HK-2 (cell line): ENCODE data around the gene SSBP3.
"Not testable (repeated sequence)": the region's sequence is repeated elsewhere in the genome, so short reads cannot be mapped to it uniquely, and the experiment has no call there.

Experiments
- DNase-seq: peaks from one replicate; pipeline ENCODE4 v3.0.0-alpha.2; 2018; ENCODE audit not compliant: unreplicated experiment

SSBP3 gene

GRCh38 chr1:54244655-54245054 lies 161.5 kb downstream of the SSBP3 start:
- no peak for DNase-seq

DNA sequence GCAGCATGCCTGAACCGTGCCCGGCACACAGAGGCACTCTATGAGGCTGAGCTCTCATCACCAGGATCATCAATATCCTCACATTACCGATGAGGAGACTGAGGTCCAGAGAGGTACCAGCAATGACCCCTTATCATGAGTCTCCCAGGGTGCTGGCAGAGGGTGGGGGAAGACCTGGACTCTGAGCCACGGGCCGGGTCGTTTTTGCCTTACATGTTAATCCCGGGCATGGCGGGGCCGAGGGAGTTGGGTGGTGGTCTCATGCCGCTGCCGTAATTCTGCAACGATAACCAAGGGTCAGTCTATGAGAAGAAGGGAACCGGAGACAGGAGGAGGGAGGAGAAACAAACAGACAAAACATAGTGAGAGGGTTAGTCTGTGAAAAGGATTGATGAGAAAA lies 163.2 kb downstream of the SSBP3 start:
- DNase-seq: no peak

DNA sequence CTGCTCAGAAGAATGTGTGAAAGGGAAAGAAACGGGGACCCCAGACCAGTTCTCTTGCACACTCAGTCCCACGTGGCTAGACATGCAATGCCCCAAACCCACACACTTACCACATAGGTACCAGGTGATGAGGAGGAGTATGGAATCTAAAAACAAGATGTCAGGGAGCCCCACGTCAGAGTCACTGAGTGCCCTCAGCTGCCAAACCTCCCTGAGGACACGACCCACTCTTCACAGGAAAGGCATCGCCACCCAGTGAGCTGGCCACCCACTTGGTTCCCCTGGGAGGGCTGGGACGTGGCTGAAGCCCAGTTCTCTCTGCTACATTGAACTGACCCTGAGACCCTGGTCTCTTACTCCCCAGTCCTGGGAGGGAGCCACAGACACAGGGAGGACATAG lies 164.8 kb downstream of the SSBP3 start:
- no peak for DNase-seq

DNA sequence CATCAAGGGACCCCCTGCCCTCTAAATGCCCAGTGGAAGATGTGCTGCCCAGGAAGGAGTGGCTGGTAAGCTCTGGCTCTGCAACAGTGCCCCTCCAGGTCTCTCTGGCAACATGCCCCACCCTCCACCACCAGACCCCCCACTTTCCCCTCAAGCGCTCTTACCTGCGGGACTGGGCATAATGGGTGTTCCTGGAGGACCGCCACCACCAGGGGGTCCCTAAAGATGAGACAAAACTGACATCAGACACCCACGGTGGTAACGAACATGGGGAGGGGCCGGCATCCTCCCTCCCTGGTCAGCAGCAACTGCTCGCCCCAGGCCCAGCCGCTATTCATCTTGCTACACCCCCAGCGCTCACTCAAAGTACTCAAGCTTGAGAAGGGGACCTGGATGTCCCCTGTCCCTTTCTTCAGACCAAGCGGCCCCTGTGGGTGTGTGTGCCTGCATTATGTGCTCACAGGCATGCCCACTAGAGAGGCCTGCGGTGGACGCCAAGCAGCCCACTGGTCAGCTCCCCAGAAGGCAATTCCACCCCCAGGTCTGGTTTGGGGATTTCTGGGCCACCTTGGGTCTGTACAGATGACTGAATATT lies 165.4 kb downstream of the SSBP3 start:
- no peak for DNase-seq

GRCh38 chr1:54239631-54240031 lies 166.6 kb downstream of the SSBP3 start:
- DNase-seq: no peak

DNA sequence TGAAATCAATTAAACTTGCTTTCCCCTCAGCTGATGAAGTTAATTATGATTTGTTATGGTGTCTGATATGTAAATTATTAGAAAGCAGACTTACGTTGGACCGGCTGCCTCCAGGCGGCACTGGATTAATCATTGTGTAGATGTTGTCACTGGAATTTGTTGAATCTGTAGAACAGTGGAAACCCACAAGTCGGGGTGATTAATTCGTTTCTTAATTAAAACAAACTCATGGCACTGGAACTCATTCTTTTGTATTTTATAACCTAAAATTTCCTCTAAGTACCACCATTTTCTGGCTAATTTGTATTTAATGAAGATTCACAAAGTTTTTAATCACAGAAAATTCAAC lies 167.2 kb downstream of the SSBP3 start:
- DNase-seq: no peak

GRCh38 chr1:54238353-54239034 lies 167.7 kb downstream of the SSBP3 start:
- DNase-seq: no peak

DNA sequence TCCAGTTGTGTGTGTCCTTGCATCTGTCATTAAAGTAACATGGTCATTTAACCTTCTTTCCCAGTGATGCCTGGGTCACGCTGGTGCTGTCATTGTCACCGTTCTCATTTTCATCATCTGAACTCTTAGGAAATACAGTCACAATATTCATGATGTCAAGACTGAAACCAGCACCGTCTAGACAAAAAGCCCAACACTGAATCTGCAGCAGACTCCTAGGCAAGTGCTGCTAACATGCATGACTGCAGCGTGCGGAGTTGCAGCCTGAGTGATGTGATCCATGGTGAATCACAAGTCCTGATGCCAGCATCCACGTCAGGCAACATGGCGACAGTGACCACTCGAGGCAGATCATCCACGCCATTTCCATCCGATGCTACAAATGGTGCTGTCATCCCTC lies 168.6 kb downstream of the SSBP3 start:
- no peak for DNase-seq

- DNase-seq: no peak
Observed at GRCh38 chr1:54234284-54234683, 171.9 kb downstream of the SSBP3 start.

- not testable (repeated sequence) for DNase-seq
Observed at GRCh38 chr1:54233196-54233595, 173.0 kb downstream of the SSBP3 start.

GRCh38 chr1:54230507-54231339 lies 175.5 kb downstream of the SSBP3 start:
- no peak for DNase-seq

- peak; percentile 71 for DNase-seq
Observed at GRCh38 chr1:54229281-54229891, 176.8 kb downstream of the SSBP3 start.

DNA sequence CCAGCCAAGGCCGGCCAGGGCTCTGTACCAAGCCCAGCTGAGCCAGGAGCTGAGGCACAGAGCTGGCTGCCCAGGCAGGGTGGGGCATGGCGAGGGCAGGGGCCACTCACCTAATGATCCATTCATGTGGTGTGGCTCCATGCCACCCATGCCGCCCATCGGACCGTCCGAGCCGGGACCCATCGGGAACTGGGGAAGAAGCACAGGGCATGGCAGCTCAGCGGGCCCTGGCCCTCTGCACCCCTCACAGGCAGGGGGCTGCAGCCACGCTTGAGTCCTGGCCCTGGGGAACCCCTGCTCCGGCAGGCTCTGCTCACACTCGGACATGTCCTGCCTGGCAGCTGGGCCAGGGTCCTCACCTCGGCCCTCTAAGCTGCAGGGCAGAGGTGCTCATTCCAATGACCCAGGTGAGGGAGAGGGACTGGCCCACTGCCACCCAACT lies 177.5 kb downstream of the SSBP3 start:
- DNase-seq: no peak

DNA sequence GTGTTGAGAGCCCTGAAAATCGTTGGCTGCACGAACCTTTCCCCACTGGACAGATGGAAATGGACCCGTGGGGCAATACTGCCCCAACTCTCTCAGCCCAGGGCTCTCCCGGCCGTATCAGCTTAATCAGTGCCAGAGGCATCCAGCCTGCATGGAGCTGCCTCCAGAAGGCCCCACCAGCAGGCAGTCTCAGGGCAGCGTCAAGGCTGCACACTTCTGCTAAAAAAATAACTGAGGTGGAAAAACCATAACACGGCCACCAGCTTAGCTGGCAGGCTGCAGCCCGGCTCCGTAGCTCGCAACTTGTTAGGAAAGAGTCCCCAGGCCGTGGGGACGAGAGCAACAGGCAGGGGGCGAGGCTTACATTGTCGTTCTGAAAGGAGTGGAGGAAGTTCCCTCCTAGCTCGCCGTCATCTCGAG lies 178.3 kb downstream of the SSBP3 start:
- DNase-seq: peak; percentile 59

- DNase-seq: peak; percentile 90
Observed at GRCh38 chr1:54227091-54227602, 179.0 kb downstream of the SSBP3 start.

DNA sequence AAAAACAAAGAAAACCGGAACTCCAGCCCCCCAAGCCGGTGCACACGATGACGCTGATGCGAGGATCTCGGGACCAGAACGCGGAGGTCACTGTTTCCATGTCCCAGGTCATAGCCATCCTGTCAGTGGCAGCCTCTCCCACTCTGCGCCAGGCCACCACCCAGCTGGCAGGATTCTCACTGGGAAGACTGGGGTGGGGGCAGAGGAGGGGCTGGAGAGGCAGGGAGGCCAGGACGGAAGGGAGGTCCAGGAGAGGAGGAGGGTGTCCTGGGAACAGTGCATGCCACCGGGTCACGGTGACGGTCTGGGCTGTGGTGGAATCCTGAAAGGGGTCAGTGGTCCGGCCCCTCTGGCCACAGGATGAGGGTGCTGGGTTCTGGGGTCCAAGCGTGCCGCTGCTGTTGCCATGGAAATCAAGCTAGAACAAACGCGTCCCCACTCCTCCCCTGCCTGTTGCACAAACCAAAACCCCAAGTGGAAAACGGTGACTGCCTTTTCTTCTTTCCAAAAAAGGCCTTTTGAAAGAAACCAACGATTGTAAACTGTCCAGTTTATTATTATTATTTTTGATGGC lies 180.1 kb downstream of the SSBP3 start:
- no peak for DNase-seq

DNA sequence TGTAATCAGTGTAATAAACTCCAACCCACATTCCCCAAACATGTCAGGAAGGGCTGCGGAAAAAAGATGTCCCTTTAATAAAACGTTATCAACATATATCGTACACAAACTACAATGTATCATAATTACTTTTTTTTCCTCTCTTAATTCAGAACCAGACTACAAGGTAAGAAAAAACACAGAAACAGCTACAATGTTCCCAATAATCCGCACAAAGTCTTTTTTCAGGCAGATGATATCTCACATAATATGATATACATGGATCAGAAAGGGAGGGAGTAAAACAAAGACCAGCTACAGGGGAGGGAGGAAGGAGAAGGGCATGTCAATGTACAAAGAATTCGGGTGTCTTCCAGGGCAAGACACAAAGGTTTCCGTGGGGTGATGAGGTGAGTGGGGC lies 180.8 kb downstream of the SSBP3 start:
- DNase-seq: no peak

DNA sequence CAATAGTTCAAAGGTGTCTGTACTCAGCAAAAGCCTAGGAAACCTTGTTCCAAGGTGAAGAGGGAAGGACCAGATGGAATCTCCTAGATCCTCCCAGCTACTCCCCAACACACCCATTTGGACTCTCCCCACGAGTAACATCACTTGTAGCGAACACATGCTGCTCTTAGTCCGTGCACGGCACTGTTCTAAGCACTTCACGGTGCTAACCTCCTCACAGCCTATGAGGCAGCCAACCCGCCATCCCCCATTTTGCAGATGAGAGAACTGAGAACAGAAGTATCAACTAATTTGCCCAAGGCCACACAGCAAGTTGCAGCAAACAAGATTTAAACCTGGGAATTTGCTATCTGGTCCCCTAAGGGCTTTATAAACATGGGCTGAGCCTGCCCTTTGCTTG lies 182.0 kb downstream of the SSBP3 start:
- no peak for DNase-seq

DNA sequence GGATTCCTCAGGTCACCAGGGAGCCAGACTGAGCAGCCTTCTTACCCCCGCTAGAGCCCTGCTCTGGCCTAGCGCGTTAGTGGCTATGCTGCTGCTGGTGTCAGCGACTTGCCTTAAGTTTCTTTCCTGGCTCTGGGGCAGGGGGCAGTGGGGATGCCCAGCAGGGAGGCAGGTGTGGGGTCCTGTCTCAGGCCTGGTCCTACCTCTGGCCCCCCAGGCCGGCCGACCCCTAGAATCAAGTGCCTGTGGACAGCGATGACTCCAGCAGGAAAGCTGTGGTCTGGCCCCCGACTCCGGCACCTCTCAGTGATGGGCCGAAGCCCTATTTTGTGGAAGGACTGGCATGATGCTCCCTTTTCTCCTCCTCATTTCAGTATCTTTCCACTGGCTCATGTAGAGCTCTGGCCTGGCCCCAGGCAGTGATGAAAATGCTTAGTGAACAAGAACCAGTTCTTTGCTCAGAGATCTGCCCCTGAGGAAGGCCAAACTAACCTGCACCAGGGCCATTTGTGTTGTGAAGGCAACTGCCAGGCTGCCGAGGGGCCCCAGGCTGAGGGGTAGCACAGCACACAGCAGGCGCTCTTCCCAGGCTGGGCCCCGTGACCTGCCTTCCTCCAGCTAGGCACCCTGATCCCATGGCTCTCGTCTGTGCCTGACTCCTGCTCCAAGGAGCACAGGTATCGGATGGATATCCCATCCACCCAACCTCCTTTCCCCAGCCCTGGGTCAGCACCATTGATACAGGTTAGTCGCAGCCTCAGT lies 182.6 kb downstream of the SSBP3 start:
- no peak for DNase-seq

DNA sequence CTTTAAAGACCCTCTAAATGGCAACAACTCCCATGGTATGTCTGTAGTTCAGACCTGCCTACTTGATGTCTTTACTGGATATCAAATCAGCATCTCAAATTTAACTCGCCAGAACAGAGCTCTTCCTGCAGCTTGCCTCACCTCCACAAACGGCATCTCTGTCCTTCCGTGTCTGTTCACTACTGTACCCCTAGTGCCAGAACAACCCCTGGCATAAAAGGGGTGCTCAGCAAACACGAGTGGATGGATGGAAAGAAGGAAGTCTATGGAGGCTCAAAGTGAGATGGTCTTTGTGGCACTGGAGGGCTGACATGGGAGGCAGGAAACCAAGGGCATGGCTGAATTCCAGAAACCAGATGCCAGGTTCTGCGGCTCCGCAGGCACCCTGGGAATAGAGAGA lies 183.5 kb downstream of the SSBP3 start:
- no peak for DNase-seq

DNA sequence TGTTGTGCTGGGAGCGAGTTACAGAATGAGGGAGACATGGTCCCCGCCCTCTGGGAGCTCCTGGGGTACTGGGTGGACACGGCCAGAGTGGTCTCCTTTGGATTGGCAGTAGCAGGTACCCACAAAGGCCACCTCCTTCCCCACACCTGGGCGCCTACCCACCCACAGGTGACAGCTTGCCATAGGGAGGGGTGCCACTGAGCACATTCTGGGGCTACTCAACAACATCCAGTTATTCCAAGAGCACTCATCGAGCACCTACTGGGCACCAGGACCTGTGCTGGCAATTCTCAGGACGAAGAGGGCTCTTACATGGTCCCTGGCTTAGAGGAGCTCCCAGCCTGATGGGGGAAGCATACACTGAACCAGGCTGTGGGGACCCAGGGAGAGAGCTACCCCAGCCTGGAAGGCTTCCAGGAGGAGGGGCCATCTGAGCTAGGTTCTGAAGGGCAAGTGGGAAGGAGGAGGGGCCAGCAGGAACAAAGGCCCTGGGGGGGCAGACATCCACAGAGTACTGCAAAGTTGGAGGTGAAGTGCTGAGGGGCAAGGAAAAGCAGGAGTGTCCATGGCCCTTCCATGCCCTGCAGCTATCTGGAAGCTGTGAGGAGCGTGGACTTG lies 184.2 kb downstream of the SSBP3 start:
- DNase-seq: no peak
